HCT116 (cell line): ENCODE measurements around the gene RAB40C. TPM values are rescaled to one million over a fixed set of nuclear protein-coding genes. Genes with fewer than 3 reads are reported as not detected.

Experiments used
- ATAC-seq: fragments of 200-7000 bp; cut with Tn5 transposase; 2 replicates; pipeline ENCODE4 v1.9.1; 2020; ENCODE audit warnings: mild to moderate bottlenecking, moderate library complexity
- BruUV-seq: library from RNA; stranded (reverse); fragments of 400-500 nt; replicated peaks from 2 replicates; lab custom pipeline; 2021; lab: Mats Ljungman, UMichigan
- CTCF ChIA-PET: fragments of 300-600 bp; sonication (Branson Sonifier 250); formaldehyde crosslinking; loops from one replicate; lab custom pipeline; 2021; ENCODE audit warnings: antibody characterized with exemption; lab: Charles Lee
- POLR2A ChIA-PET: fragments of 300-600, 350-600 bp; sonication (Branson Sonifier 250); formaldehyde crosslinking; loops from one replicate; lab custom pipeline; 2021; ENCODE audit warnings: antibody characterized with exemption; lab: Charles Lee
- RAD21 ChIA-PET, 2 experiments: fragments of 300-600 bp; sonication (Branson Sonifier 250); formaldehyde crosslinking; loops; one replicate each; lab custom pipeline; 2023; ENCODE audit warnings: low total read pairs in 2 of 2; ENCODE audit not compliant: uncharacterized antibody in 2 of 2, unreplicated experiment in 2 of 2, low non-redundant PET in 1 of 2; lab: Charles Lee
- DNase-seq: peaks from one replicate; pipeline ENCODE4 v3.0.0-alpha.2; 2010; ENCODE audit warnings: low read depth, low spot score
- H2AFZ ChIP-seq: fragments of 200-600 bp; shearing (Covaris generic), sonication (generic); 2 replicates; pipeline ENCODE4 v1.6.1; 2017; ENCODE audit warnings: low read depth, mixed run types, mixed read lengths, antibody characterized with exemption, low read length; ENCODE audit not compliant: poor library complexity, severe bottlenecking
- H3K27ac ChIP-seq: 2 replicates; pipeline ENCODE4 v1.5.1; 2012; ENCODE audit warnings: low read depth, low read length
- H3K27me3 ChIP-seq: fragments of 200-600 bp; sonication (generic); 2 replicates; pipeline ENCODE4 v1.6.1; 2016; ENCODE audit warnings: mixed run types, low read length, mixed read lengths; ENCODE audit not compliant: insufficient read depth
- H3K36me3 ChIP-seq, 2 experiments: fragments of 200-500 bp in 1 of 2; fragments of 200-600 bp in 1 of 2; sonication (Bioruptor generic) in 1 of 2; sonication (generic) in 1 of 2; 2 replicates each; pipeline versions ENCODE4 v1.5.1 to v1.6.1; 2014 to 2016; ENCODE audit warnings: low read length in 2 of 2, inconsistent platforms in 1 of 2, mixed read lengths in 1 of 2, mixed run types in 1 of 2; ENCODE audit not compliant: insufficient read depth in 2 of 2, control insufficient read depth in 1 of 2
- H3K4me1 ChIP-seq, 2 experiments: fragments of 200-600 bp in 1 of 2; sonication (generic) in 1 of 2; 2 replicates each; pipeline versions ENCODE4 v1.5.1 to v1.6.1; 2012 to 2017; ENCODE audit warnings: low read length in 2 of 2, inconsistent platforms in 1 of 2, mild to moderate bottlenecking in 1 of 2, mixed read lengths in 1 of 2, mixed run types in 1 of 2, moderate library complexity in 1 of 2; ENCODE audit not compliant: insufficient read depth in 2 of 2, control insufficient read depth in 1 of 2
- H3K4me2 ChIP-seq: fragments of 200-600 bp; sonication (generic); 2 replicates; pipeline ENCODE4 v1.6.1; 2017; ENCODE audit warnings: mixed run types, low read length, mixed read lengths
- H3K4me3 ChIP-seq, 2 experiments: fragments of 200-600 bp in 1 of 2; sonication (generic) in 1 of 2; replicated peaks in 1 of 2; 2 replicates each; pipeline ENCODE4 v1.5.1; 2011 to 2016; ENCODE audit warnings: low read length in 2 of 2, control low read depth in 1 of 2, low read depth in 1 of 2, mild to moderate bottlenecking in 1 of 2, mixed read lengths in 1 of 2, mixed run types in 1 of 2
- H3K79me2 ChIP-seq: fragments of 200-600 bp; sonication (generic); 2 replicates; pipeline ENCODE4 v1.6.1; 2017; ENCODE audit warnings: mild to moderate bottlenecking, mixed run types, low read length, moderate library complexity, mixed read lengths; ENCODE audit not compliant: insufficient read depth
- H3K9ac ChIP-seq: fragments of 200-600 bp; sonication (generic); 2 replicates; pipeline ENCODE4 v1.6.1; 2016; ENCODE audit warnings: low read length, mixed read lengths
- H3K9me2 ChIP-seq: fragments of 200-600 bp; sonication (generic), shearing (Covaris generic); 2 replicates; pipeline ENCODE4 v1.6.1; 2017; ENCODE audit warnings: mixed run types, mild to moderate bottlenecking, moderate library complexity; ENCODE audit not compliant: insufficient read depth
- H3K9me3 ChIP-seq, 2 experiments: fragments of 200-500 bp in 1 of 2; fragments of 200-600 bp in 1 of 2; sonication (Bioruptor generic) in 1 of 2; sonication (generic) in 1 of 2; 2 replicates each; pipeline ENCODE4 v1.6.1; 2014 to 2017; ENCODE audit warnings: low read length in 2 of 2, mixed read lengths in 2 of 2, inconsistent platforms in 1 of 2, low read depth in 1 of 2, mild to moderate bottlenecking in 1 of 2, mixed run types in 1 of 2, moderate library complexity in 1 of 2; ENCODE audit not compliant: control insufficient read depth in 1 of 2, insufficient read depth in 1 of 2
- H4K20me1 ChIP-seq: fragments of 200-600 bp; sonication (generic), shearing (Covaris generic); 2 replicates; pipeline ENCODE4 v1.6.1; 2017; ENCODE audit warnings: mixed run types, mild to moderate bottlenecking, moderate library complexity; ENCODE audit not compliant: insufficient read depth
- CBX3 ChIP-seq: IDR thresholded peaks from 2 replicates; pipeline ENCODE4 v1.6.1; 2012; ENCODE audit warnings: low read depth
- CTCF ChIP-seq, 3 experiments: fragments of 200-600 bp in 1 of 3; sonication (generic) in 1 of 3; IDR thresholded peaks in 2 of 3; conservative IDR thresholded peaks in 1 of 3; 2 replicates each; pipeline ENCODE4 v1.5.1; 2012 to 2017; ENCODE audit warnings: low read depth in 2 of 3, low read length in 2 of 3, antibody characterized with exemption in 1 of 3, borderline replicate concordance in 1 of 3, control low read depth in 1 of 3, mild to moderate bottlenecking in 1 of 3, mixed read lengths in 1 of 3, mixed run types in 1 of 3, moderate library complexity in 1 of 3; ENCODE audit not compliant: insufficient read depth in 1 of 3
- EGR1 ChIP-seq: IDR thresholded peaks from 2 replicates; pipeline ENCODE4 v1.6.1; 2012; ENCODE audit warnings: low read depth
- EZH2phosphoT487 ChIP-seq: fragments of 200-600 bp; IDR thresholded peaks from 2 replicates; pipeline ENCODE4 v1.6.1; 2018; ENCODE audit warnings: antibody characterized with exemption, borderline replicate concordance
- FOSL1 ChIP-seq: IDR thresholded peaks from 2 replicates; pipeline ENCODE4 v1.6.1; 2012; ENCODE audit warnings: low read depth
- JUND ChIP-seq: IDR thresholded peaks from 2 replicates; pipeline ENCODE4 v1.6.1; 2012
- POLR2AphosphoS5 ChIP-seq: IDR thresholded peaks from 2 replicates; pipeline ENCODE4 v1.6.1; 2011; ENCODE audit warnings: mild to moderate bottlenecking, low read depth, low read length, moderate library complexity
- RAD21 ChIP-seq: IDR thresholded peaks from 2 replicates; pipeline ENCODE4 v1.6.1; 2012; ENCODE audit warnings: low read depth, mild to moderate bottlenecking
- TCF7L2 ChIP-seq: IDR thresholded peaks from 2 replicates; pipeline ENCODE4 v1.7.0; 2011; ENCODE audit warnings: borderline replicate concordance, inconsistent platforms; ENCODE audit not compliant: insufficient read depth, insufficient read length; ENCODE audit errors: extremely low read depth
- YY1 ChIP-seq: IDR thresholded peaks from 2 replicates; pipeline ENCODE4 v1.6.1; 2011; ENCODE audit warnings: low read length, low read depth, moderate library complexity, mild to moderate bottlenecking; ENCODE audit not compliant: insufficient replicate concordance; ENCODE audit errors: extremely low read depth
- intact Hi-C: fragments of 100-400 bp; cut with micrococcal nuclease; formaldehyde crosslinking; loops from 2 replicates; pipeline ENCODE4 v1.10.0; 2022
- total RNA-seq: library from RNA; stranded (reverse); gene quantifications from one replicate; pipeline ENCODE4 v1.2.1, GENCODE V29; 2021; ENCODE audit not compliant: unreplicated experiment
- TF ChIP-seq, protein P1 (sequence below): IDR thresholded peaks from 2 replicates; pipeline ENCODE4 v1.6.1; 2012
- TF ChIP-seq, protein P2 (sequence below): IDR thresholded peaks from 2 replicates; pipeline ENCODE4 v1.6.1; 2011; ENCODE audit warnings: mild to moderate bottlenecking, low read length, moderate library complexity; ENCODE audit not compliant: insufficient replicate concordance; ENCODE audit errors: extremely low read depth
- TF ChIP-seq, protein P3 (sequence below): IDR thresholded peaks from 2 replicates; pipeline ENCODE4 v1.6.1; 2012; ENCODE audit warnings: low read depth

The RAB40C gene
- total RNA-seq, 1 experiment from 2014 or later: 14.1 TPM

GRCh38 chr16:563072-563644 lies 26.7 kb upstream of the RAB40C start:
- POLR2A ChIA-PET: no interaction called here
- H3K27me3 ChIP-seq: no peaks in the 10 kb centered on the region

More at GRCh38 chr16:563072-563644, 26.7 kb upstream of the RAB40C start:
- Histone ChIP-seq H2AFZ (no peak overlapping the region), H3K9me2 (no peaks in the 10 kb centered on the region), H3K36me3 (no peaks in the 10 kb centered on the region), H3K4me3 (no peak overlapping the region), H3K9me3 (no peaks in the 10 kb centered on the region), H3K4me2 (no peak overlapping the region), H3K79me2 (no peaks in the 10 kb centered on the region), H3K9ac (no peak overlapping the region), H3K4me1 (peaks cover 0 to 3% of the 10 kb centered on the region in 2 experiments; a peak in 1 of 4 replicates)
- ChIA-PET RAD21 (no interaction called here), CTCF (no interaction called here)
- intact Hi-C loops: no loop called here
- BruUV-seq: no TSS peak
- DNase-seq: no peak
- ATAC-seq: no peak
- no peak for TF ChIP-seq FOSL1
- no peak for TF ChIP-seq TCF7L2
- no peak for TF ChIP-seq POLR2AphosphoS5
- no peak for TF ChIP-seq CTCF (IDR thresholded peaks at IDR 0.05 in 2 of 3, conservative IDR thresholded peaks at IDR 0.05 in 1 of 3; ENCODE audit: borderline replicate concordance in 1 of 3, insufficient read depth in 1 of 3, low read depth in 2 of 3, low read length in 2 of 3)
- TF ChIP-seq, protein P1, sequence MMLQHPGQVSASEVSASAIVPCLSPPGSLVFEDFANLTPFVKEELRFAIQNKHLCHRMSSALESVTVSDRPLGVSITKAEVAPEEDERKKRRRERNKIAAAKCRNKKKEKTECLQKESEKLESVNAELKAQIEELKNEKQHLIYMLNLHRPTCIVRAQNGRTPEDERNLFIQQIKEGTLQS: no peak
- TF ChIP-seq EGR1: no peak
- TF ChIP-seq EZH2phosphoT487: no peak
- no peak for TF ChIP-seq YY1
- no peak for TF ChIP-seq RAD21
- TF ChIP-seq, protein P2, sequence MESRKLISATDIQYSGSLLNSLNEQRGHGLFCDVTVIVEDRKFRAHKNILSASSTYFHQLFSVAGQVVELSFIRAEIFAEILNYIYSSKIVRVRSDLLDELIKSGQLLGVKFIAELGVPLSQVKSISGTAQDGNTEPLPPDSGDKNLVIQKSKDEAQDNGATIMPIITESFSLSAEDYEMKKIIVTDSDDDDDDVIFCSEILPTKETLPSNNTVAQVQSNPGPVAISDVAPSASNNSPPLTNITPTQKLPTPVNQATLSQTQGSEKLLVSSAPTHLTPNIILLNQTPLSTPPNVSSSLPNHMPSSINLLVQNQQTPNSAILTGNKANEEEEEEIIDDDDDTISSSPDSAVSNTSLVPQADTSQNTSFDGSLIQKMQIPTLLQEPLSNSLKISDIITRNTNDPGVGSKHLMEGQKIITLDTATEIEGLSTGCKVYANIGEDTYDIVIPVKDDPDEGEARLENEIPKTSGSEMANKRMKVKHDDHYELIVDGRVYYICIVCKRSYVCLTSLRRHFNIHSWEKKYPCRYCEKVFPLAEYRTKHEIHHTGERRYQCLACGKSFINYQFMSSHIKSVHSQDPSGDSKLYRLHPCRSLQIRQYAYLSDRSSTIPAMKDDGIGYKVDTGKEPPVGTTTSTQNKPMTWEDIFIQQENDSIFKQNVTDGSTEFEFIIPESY: no peak
- no peak for TF ChIP-seq JUND
- TF ChIP-seq, protein P3, sequence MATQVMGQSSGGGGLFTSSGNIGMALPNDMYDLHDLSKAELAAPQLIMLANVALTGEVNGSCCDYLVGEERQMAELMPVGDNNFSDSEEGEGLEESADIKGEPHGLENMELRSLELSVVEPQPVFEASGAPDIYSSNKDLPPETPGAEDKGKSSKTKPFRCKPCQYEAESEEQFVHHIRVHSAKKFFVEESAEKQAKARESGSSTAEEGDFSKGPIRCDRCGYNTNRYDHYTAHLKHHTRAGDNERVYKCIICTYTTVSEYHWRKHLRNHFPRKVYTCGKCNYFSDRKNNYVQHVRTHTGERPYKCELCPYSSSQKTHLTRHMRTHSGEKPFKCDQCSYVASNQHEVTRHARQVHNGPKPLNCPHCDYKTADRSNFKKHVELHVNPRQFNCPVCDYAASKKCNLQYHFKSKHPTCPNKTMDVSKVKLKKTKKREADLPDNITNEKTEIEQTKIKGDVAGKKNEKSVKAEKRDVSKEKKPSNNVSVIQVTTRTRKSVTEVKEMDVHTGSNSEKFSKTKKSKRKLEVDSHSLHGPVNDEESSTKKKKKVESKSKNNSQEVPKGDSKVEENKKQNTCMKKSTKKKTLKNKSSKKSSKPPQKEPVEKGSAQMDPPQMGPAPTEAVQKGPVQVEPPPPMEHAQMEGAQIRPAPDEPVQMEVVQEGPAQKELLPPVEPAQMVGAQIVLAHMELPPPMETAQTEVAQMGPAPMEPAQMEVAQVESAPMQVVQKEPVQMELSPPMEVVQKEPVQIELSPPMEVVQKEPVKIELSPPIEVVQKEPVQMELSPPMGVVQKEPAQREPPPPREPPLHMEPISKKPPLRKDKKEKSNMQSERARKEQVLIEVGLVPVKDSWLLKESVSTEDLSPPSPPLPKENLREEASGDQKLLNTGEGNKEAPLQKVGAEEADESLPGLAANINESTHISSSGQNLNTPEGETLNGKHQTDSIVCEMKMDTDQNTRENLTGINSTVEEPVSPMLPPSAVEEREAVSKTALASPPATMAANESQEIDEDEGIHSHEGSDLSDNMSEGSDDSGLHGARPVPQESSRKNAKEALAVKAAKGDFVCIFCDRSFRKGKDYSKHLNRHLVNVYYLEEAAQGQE: no peak
- TF ChIP-seq CBX3: no peak
- TF ChIP-seq, all 23 proteins: peak for 0
- Histone ChIP-seq H3K27ac (no peak overlapping the region), H4K20me1 (no peaks in the 10 kb centered on the region)
